COR-L47 (cell line): Measurements from ENCODE around the gene TTC38.

Experiments used
- DNase-seq: peaks from one replicate; lab custom pipeline; 2025; lab: John Stamatoyannopoulos, UW

Gene TTC38

GRCh38 chr22:46278656-46279645 is 11.1 kb downstream of the TTC38 start:
- no peak for DNase-seq

GRCh38 chr22:46280063-46280817 is 12.4 kb downstream of the TTC38 start:
- no peak for DNase-seq

- DNase-seq = no peak
Measured at GRCh38 chr22:46280999-46281623, 13.3 kb downstream of the TTC38 start.

GRCh38 chr22:46281866-46282678 is 14.3 kb downstream of the TTC38 start:
- DNase-seq = no peak

- no peak for DNase-seq
Measured at GRCh38 chr22:46286006-46286405, 18.2 kb downstream of the TTC38 start.

- no peak for DNase-seq
Measured at GRCh38 chr22:46286941-46287872, 19.4 kb downstream of the TTC38 start.

GRCh38 chr22:46287873-46288751 is 20.3 kb downstream of the TTC38 start:
- no peak for DNase-seq

- no peak for DNase-seq
Measured at GRCh38 chr22:46288846-46289243, 21.0 kb downstream of the TTC38 start.

- DNase-seq = no peak
Measured at GRCh38 chr22:46289244-46289891, 21.6 kb downstream of the TTC38 start.

- DNase-seq = no peak
Measured at GRCh38 chr22:46290121-46290842, 22.5 kb downstream of the TTC38 start.

- DNase-seq = peak; percentile 67
Measured at GRCh38 chr22:46290843-46291785, 23.3 kb downstream of the TTC38 start.

- no peak for DNase-seq
Measured at GRCh38 chr22:46292173-46292572, 24.4 kb downstream of the TTC38 start.

- no peak for DNase-seq
Measured at GRCh38 chr22:46292732-46293131, 24.9 kb downstream of the TTC38 start.

GRCh38 chr22:46293577-46294260 is 25.9 kb downstream of the TTC38 start:
- no peak for DNase-seq

- no peak for DNase-seq
Measured at GRCh38 chr22:46294784-46295183, 27.0 kb downstream of the TTC38 start.

GRCh38 chr22:46295277-46295971 is 27.6 kb downstream of the TTC38 start:
- DNase-seq = no peak
